Transverse colon (tissue), 4 donors: ENCODE data around the gene ADGRF5.

Experiments used
- CTCF ChIP-seq, 5 experiments: fragments of 200-600 bp in 3 of 5; fragments of 450-650 bp in 2 of 5; sonication (generic) in 3 of 5; IDR thresholded peaks; 1 replicate in 2 of 5; 2 replicates in 3 of 5; pipeline ENCODE4 v1.5.1; 2016 to 2017; ENCODE audit warnings: antibody characterized with exemption in 5 of 5, inconsistent platforms in 3 of 5, mild to moderate bottlenecking in 2 of 5, moderate library complexity in 1 of 5
- POLR2A ChIP-seq: fragments of 450-650 bp; IDR thresholded peaks from one replicate; pipeline ENCODE4 v1.6.1; 2016; ENCODE audit warnings: antibody characterized with exemption, mild to moderate bottlenecking, moderate library complexity
- POLR2AphosphoS5 ChIP-seq, 3 donors: sonication (generic); formaldehyde crosslinking; IDR thresholded peaks; one replicate each; pipeline ENCODE4 v1.6.1; 2016; ENCODE audit warnings: antibody characterized with exemption in 3 of 3

- TF ChIP-seq CTCF (IDR thresholded peaks at IDR 0.05) (no peak), POLR2AphosphoS5 (IDR thresholded peaks at IDR 0.05) (no peak), POLR2A (no peak)
Observed at GRCh38 chr6:46956409-46956808, 34.7 kb upstream of the ADGRF5 start.
